Astrocyte of the cerebellum (primary cell): ENCODE measurements around the gene ABLIM2.

ENCODE experiments used
- DNase-seq: peaks from one replicate; pipeline ENCODE4 v3.0.0-alpha.2; 2011; ENCODE audit warnings: low read depth
- H3K4me3 ChIP-seq: 2 replicates; pipeline ENCODE4 v1.5.1; 2011; ENCODE audit warnings: mild to moderate bottlenecking, low read depth, low read length, moderate library complexity
- in situ Hi-C: cut with HindIII; loops from 2 replicates; pipeline ENCODE4 v1.10.0; 2017; ENCODE audit warnings: low sequenced_read_pairs
- TF ChIP-seq, protein P1 (sequence below): IDR thresholded peaks from 2 replicates; pipeline ENCODE4 v1.5.1; 2012; ENCODE audit warnings: low read length, low read depth, moderate library complexity, mild to moderate bottlenecking; ENCODE audit errors: missing control alignments

ABLIM2 gene

DNA sequence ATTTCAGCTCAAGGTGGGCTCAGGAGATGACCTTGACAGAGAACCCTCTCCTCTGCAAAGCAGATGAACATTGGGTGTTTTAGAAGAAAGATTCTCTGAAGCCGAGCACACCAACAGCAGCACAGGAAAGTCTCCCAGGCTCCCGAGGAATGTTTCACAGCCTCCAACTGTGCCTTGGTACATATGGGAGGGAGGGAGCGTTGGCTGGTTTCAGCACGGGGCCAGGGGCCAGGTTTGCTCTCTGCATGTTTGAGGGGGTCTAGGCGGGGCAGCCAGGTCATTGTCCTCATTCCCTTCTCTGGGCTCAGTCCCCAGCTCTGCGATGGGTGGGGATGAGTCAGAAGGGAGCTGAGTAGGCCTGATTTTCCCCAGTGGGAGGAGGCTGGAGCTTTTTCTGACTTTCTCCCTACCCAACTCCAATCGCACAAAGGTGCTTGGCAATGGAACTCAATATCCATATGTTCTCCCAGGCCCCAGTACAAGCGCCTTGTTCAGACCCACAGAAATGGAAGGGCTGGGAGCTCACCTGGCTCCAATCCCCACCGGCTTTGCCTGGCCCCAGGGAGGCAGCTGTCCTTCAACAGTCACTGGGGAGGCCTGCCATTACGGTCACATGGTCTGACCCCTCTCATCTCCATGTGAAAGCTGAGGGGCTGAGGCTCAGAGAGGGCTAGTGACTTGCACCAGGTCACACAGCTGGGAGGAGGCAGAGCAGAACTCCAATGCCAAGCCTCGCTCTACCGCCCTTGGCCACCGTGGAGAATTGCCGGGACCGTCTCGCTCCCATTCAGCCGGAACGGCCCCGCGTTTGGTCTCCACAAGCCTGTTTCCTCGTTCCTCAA is 110.6 kb downstream of the ABLIM2 start:
- no peak for DNase-seq
- TF ChIP-seq, protein P1, sequence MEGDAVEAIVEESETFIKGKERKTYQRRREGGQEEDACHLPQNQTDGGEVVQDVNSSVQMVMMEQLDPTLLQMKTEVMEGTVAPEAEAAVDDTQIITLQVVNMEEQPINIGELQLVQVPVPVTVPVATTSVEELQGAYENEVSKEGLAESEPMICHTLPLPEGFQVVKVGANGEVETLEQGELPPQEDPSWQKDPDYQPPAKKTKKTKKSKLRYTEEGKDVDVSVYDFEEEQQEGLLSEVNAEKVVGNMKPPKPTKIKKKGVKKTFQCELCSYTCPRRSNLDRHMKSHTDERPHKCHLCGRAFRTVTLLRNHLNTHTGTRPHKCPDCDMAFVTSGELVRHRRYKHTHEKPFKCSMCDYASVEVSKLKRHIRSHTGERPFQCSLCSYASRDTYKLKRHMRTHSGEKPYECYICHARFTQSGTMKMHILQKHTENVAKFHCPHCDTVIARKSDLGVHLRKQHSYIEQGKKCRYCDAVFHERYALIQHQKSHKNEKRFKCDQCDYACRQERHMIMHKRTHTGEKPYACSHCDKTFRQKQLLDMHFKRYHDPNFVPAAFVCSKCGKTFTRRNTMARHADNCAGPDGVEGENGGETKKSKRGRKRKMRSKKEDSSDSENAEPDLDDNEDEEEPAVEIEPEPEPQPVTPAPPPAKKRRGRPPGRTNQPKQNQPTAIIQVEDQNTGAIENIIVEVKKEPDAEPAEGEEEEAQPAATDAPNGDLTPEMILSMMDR: no peak
- in situ Hi-C loops: no loop called here
- no peak overlapping the region for H3K4me3 ChIP-seq

DNA sequence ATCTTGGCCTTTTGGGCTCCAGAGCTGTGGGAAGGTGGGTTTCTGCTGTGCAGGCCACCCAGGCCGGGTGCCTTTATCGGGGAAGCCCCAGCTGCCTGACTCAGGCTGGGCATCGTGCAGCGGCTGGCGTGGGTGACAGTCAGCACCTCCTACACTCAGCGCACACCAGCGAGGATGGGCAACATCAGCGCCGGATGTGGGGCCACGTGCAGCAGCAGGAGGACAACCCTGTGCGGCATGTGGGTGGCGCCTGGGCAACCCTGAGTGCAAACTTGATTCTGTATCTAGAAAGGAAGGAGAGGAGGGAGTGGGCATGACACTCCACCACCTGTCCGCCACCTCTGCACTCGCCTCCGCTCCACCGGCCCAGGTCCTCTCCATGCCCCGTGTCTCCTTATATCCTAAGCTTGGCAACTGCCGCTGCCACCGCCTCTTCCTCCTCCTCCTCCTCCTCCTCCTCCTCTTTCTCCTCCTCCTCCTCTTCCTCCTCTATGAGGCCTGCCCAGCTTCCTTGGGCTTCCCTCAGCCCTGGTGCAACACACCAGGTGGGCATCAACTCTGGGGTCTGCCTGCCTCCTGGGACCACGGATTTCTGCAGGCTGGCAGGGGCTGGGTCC is 111.6 kb downstream of the ABLIM2 start:
- TF ChIP-seq, protein P1: no peak

DNA sequence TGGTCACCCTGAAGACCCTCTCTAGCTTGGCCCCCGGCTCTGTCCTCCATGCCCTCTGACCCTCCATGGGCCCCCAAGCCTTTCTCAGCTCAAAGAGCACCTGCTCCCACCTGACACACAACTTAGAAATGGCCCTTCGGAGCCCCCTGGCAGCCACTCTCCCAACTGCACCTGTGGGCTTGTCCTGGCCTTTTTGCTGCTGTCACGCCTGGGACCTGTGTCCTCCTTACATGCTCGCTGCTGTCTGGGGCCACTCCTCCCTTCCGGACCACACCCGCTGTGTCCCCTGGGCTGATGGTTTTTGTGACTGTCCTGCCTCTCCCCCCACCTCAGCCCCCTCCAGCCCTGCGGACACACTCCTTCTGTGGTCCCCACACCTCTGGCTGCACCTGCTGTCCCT is 112.7 kb downstream of the ABLIM2 start:
- H3K4me3 ChIP-seq: no peak overlapping the region
- no peak for DNase-seq
- in situ Hi-C loops: no loop called here

More for the DNA sequence above, 111.6 kb downstream of the ABLIM2 start:
- in situ Hi-C loops: no loop called here
- no peak for DNase-seq
- H3K4me3 ChIP-seq: no peak overlapping the region

DNA sequence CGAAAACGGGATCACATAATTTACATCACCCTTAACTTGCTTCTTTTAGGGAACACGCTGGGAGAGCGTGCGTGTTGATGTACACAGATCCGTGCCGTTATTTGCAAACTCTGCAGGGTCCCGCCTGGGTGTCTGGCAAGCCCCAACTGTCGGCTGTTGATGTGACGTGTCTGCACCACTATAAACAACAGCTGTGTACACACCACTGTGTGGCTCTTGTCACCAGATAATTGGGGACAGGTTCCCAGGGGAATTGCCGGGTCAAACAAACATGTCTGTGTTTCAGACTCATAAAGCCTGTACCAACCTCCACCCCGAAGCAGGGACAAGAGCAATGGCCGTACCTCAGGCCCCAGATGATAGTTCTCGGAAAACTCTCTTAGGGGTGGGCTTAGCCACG is 113.9 kb downstream of the ABLIM2 start:
- DNase-seq: no peak
- no peak overlapping the region for H3K4me3 ChIP-seq
- TF ChIP-seq, protein P1: no peak
- in situ Hi-C loops: no loop called here

More for the DNA sequence above, 112.7 kb downstream of the ABLIM2 start:
- TF ChIP-seq, protein P1: no peak

DNA sequence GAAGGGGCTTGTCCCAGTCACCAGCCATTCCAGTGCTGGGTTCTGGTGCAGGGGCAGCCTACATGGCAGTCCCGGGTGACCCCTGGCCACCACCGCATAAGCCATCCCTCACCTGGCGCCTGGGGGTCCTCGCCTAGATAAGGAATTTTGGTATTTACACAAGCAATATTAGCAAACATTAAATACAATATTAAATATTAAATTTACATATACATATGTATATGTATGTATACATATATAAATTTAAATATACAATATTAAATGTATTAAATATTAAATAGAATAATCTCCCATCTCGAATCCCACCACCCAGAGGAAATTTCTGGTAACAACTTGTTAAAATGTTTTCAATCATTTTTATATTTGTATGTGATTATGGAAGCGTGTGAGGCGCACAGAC is 114.4 kb downstream of the ABLIM2 start:
- in situ Hi-C loops: no loop called here
- no peak for DNase-seq
- no peak overlapping the region for H3K4me3 ChIP-seq
- TF ChIP-seq, protein P1: no peak

DNA sequence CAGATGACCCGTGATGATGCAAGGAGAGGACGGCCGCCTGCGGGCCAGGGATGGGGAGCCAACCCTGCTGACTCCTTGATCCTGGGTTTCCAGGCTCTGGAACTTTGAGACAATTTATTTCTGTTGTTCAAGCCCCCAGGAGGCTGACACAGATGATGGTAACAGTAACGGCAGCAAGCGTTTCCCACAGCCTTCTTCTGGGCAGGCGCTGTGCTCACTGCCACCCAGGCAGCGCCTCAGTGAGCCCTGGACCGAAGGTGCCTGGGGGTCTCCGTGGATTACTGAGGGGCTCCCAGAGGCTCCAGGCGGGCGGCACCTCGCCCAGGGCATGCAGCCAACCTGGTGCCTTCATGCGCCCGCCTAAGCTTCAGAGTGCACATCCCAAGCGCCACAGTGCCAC is 115.0 kb downstream of the ABLIM2 start:
- in situ Hi-C loops: no loop called here
- DNase-seq: no peak
- TF ChIP-seq, protein P1: no peak
- H3K4me3 ChIP-seq: no peak overlapping the region
